Mucosa of stomach (tissue), 1 donor: Measurements from ENCODE around the gene ATP6V0E1.

Experiments
- H3K27me3 ChIP-seq: one replicate; pipeline ENCODE4 v1.7.0; 2013; ENCODE audit warnings: mild to moderate bottlenecking, low read length; ENCODE audit not compliant: control insufficient read depth, insufficient read depth
- H3K36me3 ChIP-seq: one replicate; pipeline ENCODE4 v1.7.0; 2013; ENCODE audit warnings: low read length; ENCODE audit not compliant: control insufficient read depth, insufficient read depth
- H3K4me1 ChIP-seq: one replicate; pipeline ENCODE4 v1.7.0; 2013; ENCODE audit warnings: mild to moderate bottlenecking, low read length; ENCODE audit not compliant: control insufficient read depth, insufficient read depth
- H3K4me3 ChIP-seq: one replicate; pipeline ENCODE4 v1.7.0; 2013; ENCODE audit warnings: low read length
- H3K9ac ChIP-seq: one replicate; pipeline ENCODE4 v1.7.0; 2013; ENCODE audit warnings: mild to moderate bottlenecking, low read length, moderate library complexity
- H3K9me3 ChIP-seq: one replicate; pipeline ENCODE4 v1.7.0; 2013; ENCODE audit warnings: mild to moderate bottlenecking, low read length, moderate library complexity; ENCODE audit not compliant: control insufficient read depth
- donor health status: Pancreatic carcinoma.

ATP6V0E1 gene

DNA sequence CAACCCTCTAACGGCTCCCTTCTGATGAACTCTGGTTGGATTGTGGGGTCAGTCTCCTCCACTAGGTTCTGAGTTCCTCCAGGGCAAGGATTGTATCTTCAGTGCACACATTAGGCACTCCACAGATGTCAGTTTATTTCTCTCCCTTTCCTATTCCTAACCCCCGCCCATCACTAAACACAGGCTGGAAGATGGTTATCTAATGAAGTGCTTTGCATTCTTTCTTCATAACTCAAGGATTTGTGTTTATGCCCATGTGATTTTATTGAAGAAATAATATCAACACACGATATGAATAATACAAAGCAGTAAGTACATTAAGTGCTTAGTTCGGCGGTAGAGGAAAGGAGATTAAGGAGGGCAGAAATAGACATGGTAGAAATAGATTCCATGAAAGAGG is 68.2 kb downstream of the ATP6V0E1 start:
- Histone ChIP-seq H3K4me1 (peaks cover 5% of the 10 kb centered on the region), H3K27me3 (no peaks in the 10 kb centered on the region)

DNA sequence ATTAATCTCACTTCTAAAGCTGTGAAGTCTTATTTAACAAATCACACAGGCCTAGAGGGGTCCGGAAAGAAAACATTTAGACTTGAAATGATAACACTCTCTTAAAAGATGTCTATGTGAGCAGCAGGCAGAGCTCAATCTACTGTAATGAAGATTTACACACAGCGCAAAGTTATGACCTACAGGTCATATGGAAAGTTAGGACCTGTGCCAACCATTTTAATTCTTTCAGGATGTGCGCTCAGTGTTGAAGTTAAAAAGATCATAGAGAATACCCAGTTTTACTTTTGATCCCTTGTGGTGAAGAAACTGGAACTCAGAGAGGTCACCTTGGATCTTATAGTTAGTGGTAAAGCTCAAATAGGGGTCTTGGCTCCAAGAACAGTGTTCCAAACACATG is 69.5 kb downstream of the ATP6V0E1 start:
- H3K27me3 ChIP-seq = no peaks in the 10 kb centered on the region
- H3K4me1 ChIP-seq = peaks cover 5% of the 10 kb centered on the region
- no peak overlapping the region for H3K9ac ChIP-seq
- no peak overlapping the region for H3K4me3 ChIP-seq
- H3K9me3 ChIP-seq = no peaks in the 10 kb centered on the region
- no peaks in the 10 kb centered on the region for H3K36me3 ChIP-seq

More for the DNA sequence above, 68.2 kb downstream of the ATP6V0E1 start:
- Histone ChIP-seq H3K4me3 (no peak overlapping the region), H3K36me3 (no peaks in the 10 kb centered on the region), H3K9me3 (no peaks in the 10 kb centered on the region), H3K9ac (no peak overlapping the region)

DNA sequence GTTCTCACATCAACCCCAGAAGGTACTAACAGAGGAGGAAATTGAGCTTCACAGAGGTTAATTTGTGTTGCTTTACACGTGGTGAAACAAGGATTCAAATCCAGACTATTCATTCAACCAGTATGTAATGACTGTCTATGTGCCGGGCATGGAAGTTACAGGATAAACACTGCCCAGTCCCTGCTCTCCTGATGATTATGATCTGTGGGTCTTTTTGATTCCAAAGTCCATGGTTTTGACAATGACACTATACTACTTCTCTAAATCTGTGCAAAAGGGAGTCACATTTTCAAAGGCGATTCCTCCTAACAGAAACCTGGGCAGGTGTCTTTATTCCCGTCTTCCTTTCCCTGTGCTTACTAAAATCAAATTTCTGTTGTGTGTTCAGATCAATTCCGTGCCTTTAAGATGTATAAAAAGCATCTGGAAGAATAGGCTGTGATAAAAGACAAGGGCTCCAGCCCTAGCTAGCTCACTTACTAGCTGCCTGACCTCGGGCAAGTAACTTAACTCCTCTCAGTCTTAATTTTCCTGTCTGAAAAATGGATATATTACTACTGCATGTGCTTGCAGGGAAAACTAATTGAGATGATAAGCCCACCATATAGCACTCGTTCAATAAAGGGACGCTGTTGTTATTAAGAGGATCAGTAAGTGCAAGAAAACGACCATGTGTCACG is 71.6 kb downstream of the ATP6V0E1 start:
- Histone ChIP-seq H3K4me1 (peaks cover 5% of the 10 kb centered on the region), H3K27me3 (no peaks in the 10 kb centered on the region), H3K9me3 (no peaks in the 10 kb centered on the region), H3K36me3 (no peaks in the 10 kb centered on the region), H3K9ac (peak overlapping the region; percentile 56), H3K4me3 (peak overlapping the region; percentile 78)

DNA sequence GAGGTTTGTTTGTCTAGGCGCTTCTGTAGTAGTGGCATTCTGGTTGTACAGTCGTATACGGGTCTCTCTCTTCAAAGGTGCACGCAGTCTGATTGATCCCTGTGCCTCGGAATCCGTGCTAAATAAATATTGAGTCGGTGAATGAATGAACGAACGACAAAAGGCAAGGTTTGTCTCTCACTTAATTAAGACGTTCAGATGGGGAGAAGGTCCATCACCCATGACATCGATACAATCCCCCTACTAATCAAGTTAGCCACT is 72.1 kb downstream of the ATP6V0E1 start:
- Histone ChIP-seq H3K27me3 (no peaks in the 10 kb centered on the region), H3K9ac (peak overlapping the region; percentile 56), H3K4me3 (peak overlapping the region; percentile 78), H3K9me3 (no peaks in the 10 kb centered on the region), H3K4me1 (peaks cover 5% of the 10 kb centered on the region), H3K36me3 (no peaks in the 10 kb centered on the region)

DNA sequence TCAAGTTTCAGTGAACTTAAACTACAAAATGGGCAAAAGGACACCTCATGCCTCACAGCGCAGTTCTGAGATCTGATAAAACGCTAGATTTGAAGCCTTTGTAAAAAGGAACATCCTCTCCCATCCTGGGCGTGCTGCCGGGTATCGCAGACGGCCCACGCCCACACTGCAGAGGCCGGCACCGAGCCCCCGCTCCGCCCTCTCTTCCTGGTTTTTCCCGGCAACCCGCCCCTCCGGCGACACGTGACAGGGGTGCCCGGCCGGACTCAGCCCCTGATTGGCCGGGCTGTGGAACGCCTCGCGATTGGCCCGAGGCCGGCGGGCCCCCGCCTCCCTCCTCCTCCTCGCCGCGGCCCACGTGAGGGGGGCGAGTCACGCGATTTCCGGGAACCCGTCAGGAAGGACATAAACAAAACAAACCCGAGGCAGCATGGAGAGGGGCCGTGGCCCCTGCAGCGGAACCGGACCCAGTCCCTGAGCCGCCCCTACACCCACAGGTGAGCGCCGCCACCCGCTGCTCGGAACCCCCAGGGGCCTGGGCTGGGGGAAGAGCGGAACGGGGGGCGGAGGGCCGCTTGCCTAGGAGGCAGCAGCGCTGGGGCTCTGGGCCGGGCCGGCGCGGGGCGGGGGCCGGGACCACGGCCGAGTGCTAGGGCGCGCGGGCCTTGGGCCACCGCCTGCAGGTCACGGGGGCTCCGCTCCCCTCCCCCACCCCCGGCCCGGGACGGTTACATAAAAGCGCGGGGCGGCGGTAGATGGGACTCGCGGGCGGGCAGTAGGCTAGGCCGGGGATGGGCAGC is 72.6 kb downstream of the ATP6V0E1 start, which contains the start of gene CREBRF:
Gene CREBRF (plus strand): TSS at position 370 of the 800 bp plus-strand sequence. CDS start 24,424 bp downstream, outside the sequence.
- no peaks in the 10 kb centered on the region for H3K36me3 ChIP-seq
- H3K27me3 ChIP-seq = no peaks in the 10 kb centered on the region
- peak within 1 kb of the TSS; percentile 78 for H3K9ac ChIP-seq
- H3K4me1 ChIP-seq = peaks cover 5% of the 10 kb centered on the region
- H3K9me3 ChIP-seq = no peaks in the 10 kb centered on the region
- H3K4me3 ChIP-seq = peak within 1 kb of the TSS; percentile 78

DNA sequence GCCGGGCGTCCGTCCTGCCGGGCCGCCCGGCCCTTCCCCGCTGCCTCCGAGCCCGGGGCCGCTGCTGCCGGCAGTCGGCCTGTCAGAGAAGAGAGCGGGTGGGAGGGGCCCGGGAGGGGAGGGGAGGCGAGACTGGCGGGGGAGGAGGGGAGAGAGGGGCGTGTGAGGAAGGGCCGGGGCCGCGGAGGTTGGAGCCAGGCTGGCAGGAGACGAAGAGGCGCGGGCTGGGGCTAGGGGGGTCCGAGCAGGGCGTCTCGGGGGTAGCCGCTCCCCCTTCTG is 73.2 kb downstream of the ATP6V0E1 start:
- H3K36me3 ChIP-seq = no peaks in the 10 kb centered on the region
- H3K9ac ChIP-seq = peak overlapping the region; percentile 78

DNA sequence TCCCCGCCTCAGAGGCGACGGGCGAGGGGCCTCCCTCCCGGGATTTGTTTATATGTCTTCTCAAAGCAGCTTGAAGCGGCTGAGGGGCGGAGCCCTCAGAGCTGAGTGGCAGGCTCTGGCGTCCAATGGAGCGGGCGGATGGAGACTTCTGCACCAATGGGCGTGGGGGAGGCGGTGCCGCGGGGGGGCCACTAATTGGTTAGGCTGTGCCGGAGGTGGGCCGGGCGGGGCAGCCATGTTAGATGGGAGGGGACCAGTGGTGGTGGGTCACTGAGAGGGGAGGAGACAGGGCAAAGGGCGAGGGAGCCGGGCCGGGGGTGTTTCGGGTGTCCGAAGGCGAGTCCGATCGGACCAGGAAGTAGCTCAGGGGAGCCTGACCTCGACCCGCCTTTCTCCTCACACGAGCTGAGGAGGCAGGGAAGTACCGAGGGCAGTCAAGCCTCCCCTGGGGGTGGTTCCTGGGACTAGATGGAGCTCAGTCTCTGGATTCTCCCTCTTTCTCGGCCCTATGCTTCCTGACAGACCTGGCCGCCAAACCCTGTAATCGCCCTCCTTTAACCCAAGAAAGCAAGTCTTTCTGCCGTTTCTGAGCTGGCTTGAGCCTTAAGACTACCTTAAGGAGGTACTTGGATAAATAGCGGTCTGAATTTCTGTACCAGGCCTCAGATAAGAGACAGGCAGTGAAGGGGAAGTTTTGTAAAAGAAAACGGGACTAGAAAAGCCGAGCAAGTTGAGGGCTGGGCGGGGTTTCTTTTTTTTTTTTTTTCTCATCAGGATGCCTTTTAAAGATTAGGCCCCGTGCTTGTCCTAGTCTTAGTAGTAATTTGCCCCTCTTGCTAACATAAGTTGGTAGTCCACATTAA is 73.7 kb downstream of the ATP6V0E1 start:
- H3K27me3 ChIP-seq = no peaks in the 10 kb centered on the region
- peak overlapping the region; percentile 78 for H3K9ac ChIP-seq

More for the DNA sequence above, 73.2 kb downstream of the ATP6V0E1 start:
- Histone ChIP-seq H3K9me3 (no peaks in the 10 kb centered on the region), H3K4me1 (peaks cover 5% of the 10 kb centered on the region), H3K4me3 (peak overlapping the region; percentile 78), H3K27me3 (no peaks in the 10 kb centered on the region)

DNA sequence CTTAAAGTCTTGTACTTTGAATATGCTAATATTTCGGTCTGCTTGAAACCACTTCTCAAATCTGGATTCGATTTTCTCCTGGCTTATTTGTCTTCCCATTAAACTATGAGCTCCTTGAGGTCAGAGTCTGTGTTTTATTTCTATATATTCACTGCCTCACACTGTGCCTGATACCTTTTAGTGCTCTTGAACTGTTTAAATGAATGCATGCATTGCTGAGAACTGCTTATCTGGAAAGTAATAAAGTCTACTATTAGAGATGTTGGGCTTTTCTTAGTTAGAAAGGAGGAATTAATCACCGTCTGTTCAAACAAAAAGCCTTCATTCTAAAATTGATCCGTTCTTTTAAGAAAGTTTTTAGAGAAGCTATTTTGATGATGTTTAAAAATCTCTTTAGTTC is 78.6 kb downstream of the ATP6V0E1 start:
- Histone ChIP-seq H3K9me3 (no peaks in the 10 kb centered on the region), H3K27me3 (no peaks in the 10 kb centered on the region), H3K36me3 (no peaks in the 10 kb centered on the region), H3K4me1 (no peaks in the 10 kb centered on the region), H3K9ac (no peak overlapping the region), H3K4me3 (no peak overlapping the region)

More for the DNA sequence above, 73.7 kb downstream of the ATP6V0E1 start:
- Histone ChIP-seq H3K36me3 (no peaks in the 10 kb centered on the region), H3K4me1 (peaks cover 5% of the 10 kb centered on the region), H3K4me3 (peak overlapping the region; percentile 78), H3K9me3 (no peaks in the 10 kb centered on the region)

DNA sequence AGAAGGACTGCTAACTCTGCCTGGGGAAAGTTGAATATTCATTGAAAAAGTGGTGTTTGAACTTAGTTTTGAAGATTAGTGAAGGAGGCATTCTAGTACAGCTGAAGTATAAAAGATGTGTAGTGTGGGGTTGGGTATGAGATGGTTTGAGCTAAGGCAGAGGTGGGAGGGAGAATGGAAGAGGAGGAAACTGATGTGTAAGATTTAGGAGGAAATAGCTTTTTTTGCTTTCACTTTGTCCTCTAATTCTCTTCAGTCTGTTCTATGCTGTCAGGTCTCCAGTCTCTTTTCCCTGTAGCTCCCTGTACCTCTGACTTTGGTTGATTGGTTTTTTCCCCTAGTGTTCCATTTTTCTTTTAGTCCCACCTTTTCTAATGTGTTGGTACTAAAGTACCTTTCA is 81.6 kb downstream of the ATP6V0E1 start:
- no peak overlapping the region for H3K9ac ChIP-seq
- no peak overlapping the region for H3K4me3 ChIP-seq
- H3K36me3 ChIP-seq = no peaks in the 10 kb centered on the region
- H3K27me3 ChIP-seq = no peaks in the 10 kb centered on the region
- H3K9me3 ChIP-seq = no peaks in the 10 kb centered on the region
- peaks cover 5% of the 10 kb centered on the region for H3K4me1 ChIP-seq

DNA sequence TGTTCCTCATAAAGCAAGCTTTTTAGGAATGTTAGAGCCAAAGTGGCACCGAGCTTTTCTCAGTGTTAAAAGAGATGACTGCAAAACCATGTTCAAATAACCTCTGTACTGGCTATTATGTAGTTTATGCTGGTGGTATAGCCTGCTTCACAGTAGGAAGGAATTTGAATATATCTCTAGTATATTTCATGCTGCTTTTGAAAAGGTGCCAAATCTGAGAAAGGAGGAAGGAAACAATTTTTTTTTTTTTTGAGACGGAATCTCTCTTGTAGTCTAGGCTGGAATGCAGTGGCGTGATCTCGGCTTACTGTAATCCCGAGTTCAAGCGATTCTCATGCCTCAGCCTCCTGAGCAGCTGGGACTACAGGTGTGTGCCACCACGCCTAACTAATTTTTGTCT is 86.1 kb downstream of the ATP6V0E1 start:
- peaks cover 5% of the 10 kb centered on the region for H3K4me1 ChIP-seq
- H3K9ac ChIP-seq = no peak overlapping the region
- no peaks in the 10 kb centered on the region for H3K9me3 ChIP-seq
- H3K36me3 ChIP-seq = no peaks in the 10 kb centered on the region
- no peak overlapping the region for H3K4me3 ChIP-seq
- H3K27me3 ChIP-seq = no peaks in the 10 kb centered on the region

DNA sequence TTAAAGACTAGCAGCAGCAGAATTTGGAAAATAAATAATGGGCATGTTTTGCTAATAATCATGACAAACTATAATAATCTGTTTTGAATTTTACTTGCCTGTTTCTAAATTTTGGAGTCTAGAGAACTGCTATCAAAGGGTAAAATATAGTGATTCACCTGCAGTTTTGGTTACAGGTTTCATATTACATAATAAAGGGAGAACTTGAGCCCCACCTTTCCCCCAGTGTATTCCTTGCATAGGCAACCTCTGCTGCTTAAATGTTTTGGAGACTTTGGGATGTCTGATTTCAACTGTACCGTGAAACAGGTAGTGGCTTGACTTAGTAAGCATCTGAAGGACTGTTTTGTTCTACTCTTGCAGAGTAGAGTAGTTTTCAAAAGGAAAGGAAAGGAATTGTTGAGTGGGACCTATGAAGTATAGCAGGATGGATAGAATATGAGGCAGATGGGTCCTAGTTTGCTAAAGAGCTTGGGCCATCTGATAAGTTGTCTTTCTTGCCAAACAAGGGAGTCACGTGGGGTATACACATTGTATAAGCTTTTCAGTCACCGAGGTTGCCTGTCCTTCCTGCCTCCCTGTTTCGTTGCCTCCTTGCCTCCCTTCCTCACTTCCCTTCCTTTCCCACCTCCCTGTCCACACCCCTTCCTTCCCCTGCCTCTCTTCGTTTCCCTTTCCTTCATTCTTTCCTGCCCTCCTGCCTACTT is 91.7 kb downstream of the ATP6V0E1 start:
- Histone ChIP-seq H3K9ac (no peak overlapping the region), H3K4me3 (no peak overlapping the region), H3K36me3 (no peaks in the 10 kb centered on the region), H3K27me3 (no peaks in the 10 kb centered on the region), H3K9me3 (no peaks in the 10 kb centered on the region), H3K4me1 (no peaks in the 10 kb centered on the region)
